GM18499 (cell line): ENCODE results near the gene FNBP1L.
"Not testable (repeated sequence)": the region's sequence is repeated elsewhere in the genome, so short reads cannot be mapped to it uniquely, and the experiment has no call there.

Experiments
- ATAC-seq: cut with Tn5 transposase; IDR thresholded peaks from one replicate; pipeline ENCODE4 v1.9.1; 2021; ENCODE audit warnings: moderate number of reproducible peaks; ENCODE audit not compliant: insufficient read depth, unreplicated experiment

Gene FNBP1L

DNA sequence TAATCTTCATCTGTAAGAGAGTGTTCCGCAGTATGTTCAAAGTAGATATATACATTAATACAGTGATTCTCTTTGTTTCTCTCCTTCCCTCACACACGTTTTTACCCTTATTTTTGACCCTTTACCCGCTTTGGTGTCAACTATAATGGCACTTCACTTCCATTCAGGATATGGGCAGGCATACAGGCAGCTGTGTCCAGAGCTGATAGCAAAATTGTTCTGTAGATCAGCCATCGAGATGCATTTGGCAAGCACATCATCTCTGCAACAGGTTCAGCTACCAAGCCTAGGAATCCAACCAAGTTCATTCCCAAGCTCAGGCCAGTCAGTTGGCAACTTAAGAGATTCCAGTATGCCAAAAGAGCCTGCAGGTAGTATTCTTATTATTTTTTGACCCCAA, 74.8 kb downstream of the FNBP1L start:
- ATAC-seq, result no peak

- ATAC-seq, result no peak
Observed at GRCh38 chr1:93525431-93525830, 77.5 kb downstream of the FNBP1L start.

- ATAC-seq, result no peak
Observed at GRCh38 chr1:93526431-93526830, 78.5 kb downstream of the FNBP1L start.

- ATAC-seq, result no peak
Observed at GRCh38 chr1:93528412-93528811, 80.5 kb downstream of the FNBP1L start.

GRCh38 chr1:93531193-93531592, 83.3 kb downstream of the FNBP1L start:
- no peak for ATAC-seq

DNA sequence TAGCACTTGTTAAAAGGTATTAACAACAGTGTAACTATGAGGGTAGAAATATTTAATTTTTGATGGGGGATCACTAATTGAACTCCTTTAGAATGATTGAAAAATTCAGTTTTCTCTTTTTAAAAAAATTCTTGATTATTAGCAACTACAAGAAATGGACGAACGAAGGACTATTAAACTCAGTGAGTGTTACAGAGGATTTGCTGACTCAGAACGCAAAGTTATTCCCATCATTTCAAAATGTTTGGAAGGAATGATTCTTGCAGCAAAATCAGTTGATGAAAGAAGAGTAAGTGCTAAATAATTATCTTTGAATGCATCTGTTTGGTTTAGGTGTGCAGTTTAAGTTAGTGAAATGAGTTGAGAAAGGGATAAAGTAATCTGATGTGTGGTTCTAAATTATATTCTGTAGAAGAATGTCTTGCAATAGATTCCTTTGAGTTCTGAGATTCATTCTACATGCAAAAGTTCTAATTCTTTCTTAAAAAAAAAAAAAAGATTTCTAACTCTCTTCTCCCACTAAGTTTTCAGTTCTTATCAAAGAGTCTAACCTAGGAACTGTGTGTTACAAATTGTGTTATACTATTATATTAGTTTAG, 85.0 kb downstream of the FNBP1L start:
- no peak for ATAC-seq

DNA sequence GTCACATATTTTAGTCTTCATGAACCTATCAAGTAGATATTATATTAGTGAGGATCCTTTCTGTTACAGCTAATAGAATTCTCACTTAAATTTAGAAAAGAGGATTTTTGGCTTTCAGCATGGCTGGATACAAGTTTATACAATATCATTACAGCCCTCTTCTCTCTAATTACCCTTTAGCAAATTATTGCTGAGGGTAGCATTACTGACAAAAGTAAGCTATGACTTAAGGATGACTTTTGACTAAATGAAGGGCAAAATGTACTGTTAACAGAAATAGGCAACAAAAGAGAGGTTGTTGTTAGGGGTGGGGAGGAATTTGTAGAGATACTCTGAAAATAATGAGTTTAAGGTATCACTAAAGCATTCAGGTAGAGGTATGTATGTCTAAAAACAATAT, 85.8 kb downstream of the FNBP1L start:
- ATAC-seq, result no peak

DNA sequence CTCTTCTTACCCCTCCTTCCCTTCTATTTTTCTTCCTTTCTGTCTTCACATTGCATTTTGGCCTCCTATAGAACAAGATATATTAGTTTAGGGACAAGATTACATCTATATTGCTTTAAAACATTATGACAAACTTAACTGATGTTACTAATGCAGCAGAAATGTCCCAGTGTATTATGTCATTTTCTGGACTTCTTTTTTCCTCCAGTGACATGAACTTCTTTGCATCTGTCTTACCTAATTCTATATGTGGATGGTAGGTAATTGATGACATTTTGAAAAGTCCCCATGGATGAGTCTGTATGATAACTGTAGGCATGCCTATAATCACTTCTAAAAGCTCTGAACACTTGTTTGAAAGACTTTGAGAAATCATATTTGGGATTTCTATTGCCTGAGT, 89.5 kb downstream of the FNBP1L start:
- no peak for ATAC-seq

- no peak for ATAC-seq
Observed at GRCh38 chr1:93537924-93538323, 90.0 kb downstream of the FNBP1L start.

- ATAC-seq, result no peak
Observed at GRCh38 chr1:93541045-93541444, 93.1 kb downstream of the FNBP1L start.

DNA sequence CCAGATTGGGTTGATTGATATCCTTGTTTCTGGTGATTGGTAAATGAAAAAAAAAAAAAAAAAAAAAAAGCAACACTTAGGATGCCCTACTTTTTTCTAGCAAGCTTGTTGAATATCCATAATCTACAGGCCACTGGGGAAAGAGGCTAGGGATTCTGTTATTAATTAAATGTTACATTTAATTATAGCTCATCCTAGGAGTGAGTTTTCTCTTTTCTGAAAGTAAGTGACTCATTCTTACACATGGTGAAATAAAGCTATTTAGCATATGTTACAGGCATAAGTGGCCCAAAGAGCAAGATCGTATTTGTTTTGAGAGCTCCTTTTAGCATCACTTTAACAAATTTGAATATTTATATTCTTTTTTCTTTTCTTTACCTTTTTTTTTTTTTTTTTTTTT, 94.5 kb downstream of the FNBP1L start:
- no peak for ATAC-seq

DNA sequence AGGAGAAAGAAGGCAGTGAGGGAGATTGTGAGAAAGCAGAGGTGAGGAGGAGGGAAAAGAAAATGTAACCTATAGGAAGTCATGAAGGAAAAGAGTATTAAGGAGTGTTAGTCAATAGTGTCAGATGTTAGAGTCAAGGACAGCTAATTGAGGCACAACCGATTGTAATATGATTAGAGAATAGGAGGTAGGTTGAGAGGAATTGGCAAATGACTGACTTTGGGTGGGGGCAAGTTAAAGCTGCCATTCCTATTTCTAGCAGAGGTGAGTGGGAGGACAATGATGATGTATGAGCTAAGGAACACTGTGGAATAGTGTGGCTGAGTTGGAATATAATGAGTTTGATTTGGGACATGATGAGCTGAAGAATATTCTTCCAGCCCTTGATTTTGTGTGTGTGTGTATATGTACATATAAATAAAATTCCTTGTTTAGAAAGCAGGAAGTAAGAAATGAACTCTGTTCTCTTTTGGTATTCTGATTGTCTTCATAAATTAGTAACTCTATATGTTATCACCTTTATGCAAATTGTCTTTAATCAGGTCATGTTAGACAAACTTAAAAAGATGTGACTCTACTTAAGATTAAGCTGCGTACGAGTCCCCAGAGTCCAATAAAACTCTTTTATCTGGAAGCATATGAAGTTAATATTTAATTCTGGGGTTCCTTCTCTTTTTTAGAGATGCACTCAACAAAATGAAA, 98.4 kb downstream of the FNBP1L start:
- ATAC-seq, result no peak

DNA sequence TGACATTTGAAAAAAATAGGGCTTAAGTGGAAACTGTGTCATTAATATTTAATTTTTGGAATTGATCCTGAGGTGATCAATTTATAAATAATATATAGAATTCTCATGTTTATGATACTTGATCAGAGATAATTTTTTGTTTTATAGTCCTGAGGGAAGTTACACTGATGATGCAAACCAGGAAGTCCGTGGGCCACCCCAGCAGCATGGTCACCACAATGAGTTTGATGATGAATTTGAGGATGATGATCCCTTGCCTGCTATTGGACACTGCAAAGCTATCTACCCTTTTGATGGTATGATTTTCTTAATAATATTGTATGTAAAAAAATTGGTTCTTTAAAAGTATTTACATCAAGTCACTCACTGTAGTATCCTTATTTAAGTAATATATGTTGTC, 101.2 kb downstream of the FNBP1L start:
- ATAC-seq, result no peak

- ATAC-seq, result no peak
Observed at GRCh38 chr1:93549811-93550210, 101.9 kb downstream of the FNBP1L start.

DNA sequence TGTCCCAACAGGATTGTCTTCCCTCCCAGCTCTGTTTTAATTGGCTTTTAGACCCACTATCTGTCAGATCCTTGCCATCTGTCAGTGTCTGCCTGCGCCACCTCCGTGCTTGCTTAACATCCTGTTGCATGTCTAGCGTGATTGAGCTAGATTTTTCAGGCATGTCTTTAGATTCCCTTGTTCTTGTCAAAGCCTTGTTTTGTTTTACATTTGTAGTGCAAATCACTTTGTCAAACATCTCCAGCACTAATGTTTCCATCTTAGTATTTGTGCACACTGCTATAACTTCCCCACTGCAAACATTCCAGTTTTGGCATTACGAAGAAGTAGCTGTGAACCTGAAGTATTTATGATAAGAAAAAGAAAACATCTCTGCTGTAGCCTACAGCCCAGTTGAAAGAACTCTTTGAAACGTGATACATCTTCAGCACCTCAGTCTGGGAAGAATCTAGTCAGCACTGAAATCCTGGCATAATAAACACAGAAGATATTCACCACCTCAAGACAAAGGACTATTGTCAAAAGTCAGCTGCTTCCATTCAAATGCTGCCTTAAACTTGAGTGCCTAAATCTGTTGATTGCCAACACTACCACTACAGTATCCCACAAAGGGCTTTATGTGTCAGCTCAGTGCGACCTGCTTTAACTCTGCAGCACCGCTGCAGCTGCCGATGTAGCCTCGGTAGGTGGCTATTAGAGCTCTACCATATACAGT, 105.0 kb downstream of the FNBP1L start:
- ATAC-seq, result no peak

DNA sequence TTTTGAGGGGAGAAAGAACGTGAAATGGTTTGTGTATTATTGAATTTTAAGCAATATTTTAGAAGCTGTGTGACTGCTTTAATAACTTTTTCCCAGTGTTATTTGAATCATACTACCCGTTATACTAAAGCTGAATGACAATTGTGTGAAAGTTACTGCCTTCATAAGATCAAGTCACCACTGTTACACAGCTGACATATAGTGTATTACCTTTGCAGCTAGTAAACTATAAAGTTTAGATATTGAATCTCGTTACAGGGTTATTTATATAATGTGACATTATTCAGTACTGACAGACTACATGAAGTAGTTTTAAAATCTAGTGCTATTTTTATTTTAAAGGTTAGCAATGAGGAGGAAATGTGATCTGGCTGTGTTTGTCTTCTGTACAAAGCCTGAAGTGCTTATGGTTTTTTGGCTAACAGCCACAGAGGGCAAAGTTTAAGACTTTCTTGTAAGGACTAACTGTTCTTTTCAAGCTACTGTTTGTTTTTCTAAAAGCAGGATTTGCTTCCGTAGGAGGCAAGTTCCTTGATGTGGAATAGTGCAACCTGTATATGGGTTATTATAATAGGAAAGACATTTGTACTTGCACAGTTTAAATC, 106.1 kb downstream of the FNBP1L start:
- ATAC-seq, result not testable (repeated sequence)

- no peak for ATAC-seq
Observed at GRCh38 chr1:93554883-93555872, 107.3 kb downstream of the FNBP1L start.

DNA sequence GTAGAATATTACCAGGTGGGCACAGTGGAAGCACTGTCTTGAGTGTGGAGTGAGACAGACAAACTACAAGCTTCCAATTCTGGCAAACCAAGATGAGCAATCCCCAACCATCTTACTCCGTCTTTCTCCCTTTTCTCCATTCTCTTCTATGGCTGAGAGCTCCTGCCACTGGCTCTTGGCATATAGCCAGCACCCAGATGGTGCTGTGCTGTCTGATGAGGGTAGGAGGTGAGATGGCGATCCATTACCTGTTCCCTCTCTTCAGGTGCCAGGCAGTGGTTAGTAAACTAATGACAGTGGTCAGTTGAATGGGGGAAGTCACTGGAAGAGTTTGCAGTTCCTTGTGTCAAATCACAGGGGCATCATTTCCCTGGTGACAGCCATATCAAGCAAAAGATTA, 108.4 kb downstream of the FNBP1L start:
- ATAC-seq, result no peak

GRCh38 chr1:93559045-93559444, 111.1 kb downstream of the FNBP1L start:
- ATAC-seq, result no peak

GRCh38 chr1:93559695-93560094, 111.8 kb downstream of the FNBP1L start:
- ATAC-seq, result no peak
